HS-27A (cell line): ENCODE measurements around the gene BSN.
"Not testable (repeated sequence)": the region's sequence is repeated elsewhere in the genome, so short reads cannot be mapped to it uniquely, and the experiment has no call there.

ENCODE experiments used
- DNase-seq: peaks from one replicate; pipeline ENCODE4 v3.0.0-alpha.2; 2012; ENCODE audit warnings: low read depth, missing footprints

BSN gene

GRCh38 chr3:49534581-49535441, 19.5 kb upstream of the BSN start:
- no peak for DNase-seq

- DNase-seq: no peak
Observed at GRCh38 chr3:49535971-49536874, 18.1 kb upstream of the BSN start.

GRCh38 chr3:49536875-49537533, 17.3 kb upstream of the BSN start:
- no peak for DNase-seq

- peak; percentile 79 for DNase-seq
Observed at GRCh38 chr3:49539659-49540560, 14.4 kb upstream of the BSN start.

- DNase-seq: no peak
Observed at GRCh38 chr3:49552087-49552486, 2.2 kb upstream of the BSN start.

- no peak for DNase-seq
Observed at GRCh38 chr3:49553324-49553691, 969 bp upstream of the BSN start.

- no peak for DNase-seq
Observed at GRCh38 chr3:49554633-49555265, 472 bp downstream of the BSN start.

- no peak for DNase-seq
Observed at GRCh38 chr3:49556500-49557275, 2.4 kb downstream of the BSN start.

GRCh38 chr3:49563040-49563578, 8.8 kb downstream of the BSN start:
- no peak for DNase-seq

GRCh38 chr3:49563766-49564165, 9.5 kb downstream of the BSN start:
- DNase-seq: no peak

- DNase-seq: no peak
Observed at GRCh38 chr3:49566312-49566711, 12.0 kb downstream of the BSN start.

GRCh38 chr3:49567406-49567805, 13.1 kb downstream of the BSN start:
- DNase-seq: no peak

- DNase-seq: no peak
Observed at GRCh38 chr3:49568965-49569364, 14.7 kb downstream of the BSN start.

- DNase-seq: no peak
Observed at GRCh38 chr3:49570028-49570654, 15.9 kb downstream of the BSN start.

- DNase-seq: no peak
Observed at GRCh38 chr3:49582177-49582576, 27.9 kb downstream of the BSN start.

GRCh38 chr3:49585261-49585755, 31.0 kb downstream of the BSN start:
- not testable (repeated sequence) for DNase-seq

- DNase-seq: no peak
Observed at GRCh38 chr3:49591615-49592014, 37.3 kb downstream of the BSN start.

GRCh38 chr3:49593041-49593440, 38.8 kb downstream of the BSN start:
- no peak for DNase-seq

GRCh38 chr3:49600781-49601180, 46.5 kb downstream of the BSN start:
- DNase-seq: no peak
